GM18951 (cell line): ENCODE results near the gene TMEM79.

ENCODE experiments used
- POLR2A ChIP-seq: IDR thresholded peaks from 4 replicates; pipeline ENCODE4 v1.6.1; 2011; ENCODE audit warnings: mild to moderate bottlenecking; ENCODE audit not compliant: insufficient read length, insufficient read depth; ENCODE audit errors: extremely low read depth
- in situ Hi-C: fragments of 300-500 bp; cut with MboI; formaldehyde crosslinking; loops from one replicate; pipeline ENCODE4 v1.12.0; 2022; ENCODE audit warnings: low sequenced_read_pairs, mixed read lengths, inconsistent platforms; ENCODE audit not compliant: unreplicated experiment

The TMEM79 gene

GRCh38 chr1:156248323-156248683, 35.8 kb upstream of the TMEM79 start:
- in situ Hi-C loops: no loop called here
- TF ChIP-seq POLR2A: no peak

- no peak for TF ChIP-seq POLR2A
- in situ Hi-C loops: no loop called here
These were observed 34.5 kb upstream of the TMEM79 start for GRCh38 chr1:156249593-156249992.

- no peak for TF ChIP-seq POLR2A
- in situ Hi-C loops: no loop called here
These were observed 32.6 kb upstream of the TMEM79 start for GRCh38 chr1:156251527-156251926.

GRCh38 chr1:156253634-156254033, 30.5 kb upstream of the TMEM79 start:
- no peak for TF ChIP-seq POLR2A
- in situ Hi-C loops: no loop called here

- in situ Hi-C loops: no loop called here
- TF ChIP-seq POLR2A: no peak
These were observed 26.4 kb upstream of the TMEM79 start for GRCh38 chr1:156257711-156258110.

GRCh38 chr1:156258859-156259258, 25.3 kb upstream of the TMEM79 start:
- in situ Hi-C loops: no loop called here
- TF ChIP-seq POLR2A: no peak

- in situ Hi-C loops: no loop called here
- no peak for TF ChIP-seq POLR2A
These were observed 24.3 kb upstream of the TMEM79 start for GRCh38 chr1:156259805-156260204.

GRCh38 chr1:156260896-156261295, 23.2 kb upstream of the TMEM79 start:
- no peak for TF ChIP-seq POLR2A
- in situ Hi-C loops: no loop called here

- no peak for TF ChIP-seq POLR2A
- in situ Hi-C loops: no loop called here
These were observed 21.5 kb upstream of the TMEM79 start for GRCh38 chr1:156262461-156263287.

GRCh38 chr1:156263288-156263655, 20.9 kb upstream of the TMEM79 start:
- in situ Hi-C loops: no loop called here
- no peak for TF ChIP-seq POLR2A

GRCh38 chr1:156266051-156266450, 18.1 kb upstream of the TMEM79 start:
- in situ Hi-C loops: no loop called here
- no peak for TF ChIP-seq POLR2A

GRCh38 chr1:156268336-156268735, 15.8 kb upstream of the TMEM79 start:
- TF ChIP-seq POLR2A: no peak
- in situ Hi-C loops: no loop called here

GRCh38 chr1:156270314-156270713, 13.8 kb upstream of the TMEM79 start:
- in situ Hi-C loops: no loop called here
- TF ChIP-seq POLR2A: no peak

- TF ChIP-seq POLR2A: no peak
- in situ Hi-C loops: no loop called here
These were observed 7.6 kb upstream of the TMEM79 start for GRCh38 chr1:156276532-156276931.
